A549 (cell line): Measurements from ENCODE around the gene MEF2C. TPM values are rescaled to one million over a fixed set of nuclear protein-coding genes. Genes with fewer than 3 reads are reported as not detected.

Source experiments
- ATAC-seq, 2 experiments: fragments of 200-7000 bp in 1 of 2; fragments of >200 bp in 1 of 2; cut with Nextera tagmentation in 1 of 2; cut with Tn5 transposase in 1 of 2; 3 replicates each; pipeline versions ENCODE4 v1.8.0 to v1.9.1; 2018 to 2020; ENCODE audit warnings: mild to moderate bottlenecking in 1 of 2, moderate library complexity in 1 of 2
- CTCF ChIA-PET: fragments of 300-600 bp; sonication (Branson Sonifier 250); formaldehyde crosslinking; extraction: SDS; loops from one replicate; lab custom pipeline; 2021; ENCODE audit warnings: antibody characterized with exemption, inconsistent platforms; lab: Yijun Ruan, JAX
- POLR2A ChIA-PET: fragments of 350-600 bp; formaldehyde crosslinking; extraction: SDS; loops from one replicate; lab custom pipeline; 2021; ENCODE audit warnings: antibody characterized with exemption, inconsistent platforms; lab: Yijun Ruan, JAX
- DNase-seq, 2 experiments: peaks; one replicate each; pipeline versions ENCODE4 v3.0.0 to v3.0.0-alpha.2; 2011 to 2016; ENCODE audit warnings: low read depth in 1 of 2, low spot score in 1 of 2
- FAIRE-seq: peaks from 2 replicates; lab custom pipeline; 2011; peaks lifted over from hg19 to GRCh38; lab: Jason Lieb, UNC
- H3K27ac ChIP-seq, 2 experiments: fragments of >200 bp; sonication (Bioruptor Twin); formaldehyde crosslinking; 3 replicates each; pipeline ENCODE4 v1.5.1; 2016 to 2017
- H3K4me1 ChIP-seq: fragments of >200 bp; sonication (Bioruptor Twin); formaldehyde crosslinking; 3 replicates; pipeline ENCODE4 v1.6.1; 2016
- H3K4me2 ChIP-seq: fragments of >200 bp; sonication (Bioruptor Twin); formaldehyde crosslinking; 3 replicates; pipeline ENCODE4 v1.6.1; 2016
- H3K4me3 ChIP-seq: fragments of >200 bp; sonication (Bioruptor Twin); formaldehyde crosslinking; 3 replicates; pipeline ENCODE4 v1.5.1; 2016
- H3K9me3 ChIP-seq: fragments of >200 bp; sonication (Bioruptor Twin); formaldehyde crosslinking; 3 replicates; pipeline ENCODE4 v1.6.1; 2016
- CTCF ChIP-seq: fragments of >200 bp; sonication (Bioruptor Twin); formaldehyde crosslinking; IDR thresholded peaks from 3 replicates; pipeline ENCODE4 v1.5.1; 2016
- EHF ChIP-seq: fragments of 250-450 bp; sonication (Bioruptor Pico); IDR thresholded peaks from 2 replicates; pipeline ENCODE4 v1.5.0; 2020; ENCODE audit warnings: mild to moderate bottlenecking
- EHMT2 ChIP-seq: fragments of 200-600 bp; sonication (generic); IDR thresholded peaks from 2 replicates; pipeline ENCODE4 v1.6.1; 2016; ENCODE audit warnings: antibody characterized with exemption, low read depth, mild to moderate bottlenecking, moderate library complexity
- ELK1 ChIP-seq: fragments of 150-350 bp; IDR thresholded peaks from 2 replicates; pipeline ENCODE4 v1.6.1; 2014; ENCODE audit warnings: low read depth, mild to moderate bottlenecking, low read length
- EP300 ChIP-seq, 2 experiments: fragments of >200 bp; sonication (Bioruptor Twin); formaldehyde crosslinking; IDR thresholded peaks; 2 replicates in 1 of 2; 3 replicates in 1 of 2; pipeline ENCODE4 v1.6.1; 2016 to 2017
- ESRRA ChIP-seq: fragments of 150-350 bp; IDR thresholded peaks from 2 replicates; pipeline ENCODE4 v1.6.1; 2014; ENCODE audit warnings: mild to moderate bottlenecking, low read length, borderline replicate concordance
- FOSB ChIP-seq: fragments of 250-450 bp; sonication (Bioruptor Pico); IDR thresholded peaks from 2 replicates; pipeline ENCODE4 v1.5.0; 2020; ENCODE audit warnings: mild to moderate bottlenecking, moderate library complexity
- FOSL2 ChIP-seq, 2 experiments: fragments of 450-650 bp in 1 of 2; fragments of >200 bp in 1 of 2; sonication (Bioruptor Twin) in 1 of 2; formaldehyde crosslinking; IDR thresholded peaks; 2 replicates each; pipeline versions ENCODE4 v1.5.0 to v1.6.1; 2016 to 2020; ENCODE audit warnings: mild to moderate bottlenecking in 1 of 2, moderate library complexity in 1 of 2
- HES2 ChIP-seq: fragments of >200 bp; sonication (Bioruptor Twin); formaldehyde crosslinking; IDR thresholded peaks from 2 replicates; pipeline ENCODE4 v1.6.1; 2016
- HEYL ChIP-seq: fragments of 250-450 bp; sonication (Bioruptor Pico); IDR thresholded peaks from 2 replicates; pipeline ENCODE4 v1.8.0; 2021; ENCODE audit warnings: mild to moderate bottlenecking, moderate library complexity
- HOXA7 ChIP-seq: fragments of 250-450 bp; sonication (Bioruptor Pico); IDR thresholded peaks from 2 replicates; pipeline ENCODE4 v1.5.0; 2020; ENCODE audit warnings: mild to moderate bottlenecking, moderate library complexity
- KDM5A ChIP-seq: fragments of 200-600 bp; sonication (generic); IDR thresholded peaks from 2 replicates; pipeline ENCODE4 v1.6.1; 2016; ENCODE audit warnings: antibody characterized with exemption, mild to moderate bottlenecking
- PBX3 ChIP-seq: IDR thresholded peaks from 2 replicates; pipeline ENCODE4 v1.6.1; 2012
- RAD21 ChIP-seq, 2 experiments: fragments of >200 bp in 1 of 2; sonication (Bioruptor Twin) in 1 of 2; formaldehyde crosslinking in 1 of 2; IDR thresholded peaks in 1 of 2; conservative IDR thresholded peaks in 1 of 2; 2 replicates in 1 of 2; 3 replicates in 1 of 2; pipeline ENCODE4 v1.6.1; 2012 to 2018; ENCODE audit warnings: inconsistent platforms in 1 of 2
- RCOR1 ChIP-seq: fragments of 150-350 bp; IDR thresholded peaks from 2 replicates; pipeline ENCODE4 v1.6.1; 2014; ENCODE audit warnings: antibody characterized with exemption, low read length, low read depth
- RNF2 ChIP-seq: fragments of 200-600 bp; sonication (generic); IDR thresholded peaks from 2 replicates; pipeline ENCODE4 v1.6.1; 2016; ENCODE audit warnings: low read depth, mild to moderate bottlenecking, antibody characterized with exemption, moderate library complexity, borderline replicate concordance
- SREBF2 ChIP-seq: fragments of 450-650 bp; IDR thresholded peaks from 2 replicates; pipeline ENCODE4 v1.6.1; 2014; ENCODE audit warnings: mild to moderate bottlenecking, moderate library complexity
- TFCP2L1 ChIP-seq: fragments of 250-450 bp; sonication (Bioruptor Pico); IDR thresholded peaks from 2 replicates; pipeline ENCODE4 v1.5.0; 2021; ENCODE audit warnings: mild to moderate bottlenecking
- TP53 ChIP-seq: fragments of 250-450 bp; sonication (Bioruptor Pico); IDR thresholded peaks from 2 replicates; pipeline ENCODE4 v1.5.0; 2021; ENCODE audit warnings: mild to moderate bottlenecking, moderate library complexity
- ZC3H11A ChIP-seq: fragments of 450-650 bp; IDR thresholded peaks from 2 replicates; pipeline ENCODE4 v1.6.1; 2014; ENCODE audit warnings: antibody characterized with exemption, mild to moderate bottlenecking
- ZSCAN20 ChIP-seq: fragments of 250-450 bp; sonication (Bioruptor Pico); IDR thresholded peaks from 2 replicates; pipeline ENCODE4 v1.8.0; 2022; ENCODE audit warnings: mild to moderate bottlenecking, moderate library complexity
- WGBS: methylation state at CpG from one replicate; pipeline ENCODE4 v1.1.6; 2017; ENCODE audit errors: missing lambda C conversion rate; 5-methylcytosine and 5-hydroxymethylcytosine counted together
- polyA plus RNA-seq, 4 experiments: library from polyadenylated mRNA; depleted of rRNA in 3 of 4; stranded (reverse); fragments of >200 nt; fragmentation: RNase III in 1 of 4; extraction: RNeasy Plus Mini Kit Qiagen cat#74134 plus additional on column Dnase treatment in 1 of 4; gene quantifications; 2 replicates in 3 of 4; 3 replicates in 1 of 4; pipeline ENCODE4 v1.2.3, GENCODE V29; 2011 to 2017
- TF ChIP-seq, protein P1 (sequence below): fragments of 200-600 bp; sonication (generic); IDR thresholded peaks from 2 replicates; pipeline ENCODE4 v1.6.1; 2016; ENCODE audit warnings: antibody characterized with exemption, mild to moderate bottlenecking, moderate library complexity

MEF2C gene
- polyA plus RNA-seq, 2 of the 4 experiments (the other 2 are of a cell fraction), result 0.03 to 0.06 TPM

GRCh38 chr5:88841212-88841611 lies 41.8 kb downstream of the MEF2C start:
- no peak overlapping the region for H3K4me3 ChIP-seq
- TF ChIP-seq, protein P1, sequence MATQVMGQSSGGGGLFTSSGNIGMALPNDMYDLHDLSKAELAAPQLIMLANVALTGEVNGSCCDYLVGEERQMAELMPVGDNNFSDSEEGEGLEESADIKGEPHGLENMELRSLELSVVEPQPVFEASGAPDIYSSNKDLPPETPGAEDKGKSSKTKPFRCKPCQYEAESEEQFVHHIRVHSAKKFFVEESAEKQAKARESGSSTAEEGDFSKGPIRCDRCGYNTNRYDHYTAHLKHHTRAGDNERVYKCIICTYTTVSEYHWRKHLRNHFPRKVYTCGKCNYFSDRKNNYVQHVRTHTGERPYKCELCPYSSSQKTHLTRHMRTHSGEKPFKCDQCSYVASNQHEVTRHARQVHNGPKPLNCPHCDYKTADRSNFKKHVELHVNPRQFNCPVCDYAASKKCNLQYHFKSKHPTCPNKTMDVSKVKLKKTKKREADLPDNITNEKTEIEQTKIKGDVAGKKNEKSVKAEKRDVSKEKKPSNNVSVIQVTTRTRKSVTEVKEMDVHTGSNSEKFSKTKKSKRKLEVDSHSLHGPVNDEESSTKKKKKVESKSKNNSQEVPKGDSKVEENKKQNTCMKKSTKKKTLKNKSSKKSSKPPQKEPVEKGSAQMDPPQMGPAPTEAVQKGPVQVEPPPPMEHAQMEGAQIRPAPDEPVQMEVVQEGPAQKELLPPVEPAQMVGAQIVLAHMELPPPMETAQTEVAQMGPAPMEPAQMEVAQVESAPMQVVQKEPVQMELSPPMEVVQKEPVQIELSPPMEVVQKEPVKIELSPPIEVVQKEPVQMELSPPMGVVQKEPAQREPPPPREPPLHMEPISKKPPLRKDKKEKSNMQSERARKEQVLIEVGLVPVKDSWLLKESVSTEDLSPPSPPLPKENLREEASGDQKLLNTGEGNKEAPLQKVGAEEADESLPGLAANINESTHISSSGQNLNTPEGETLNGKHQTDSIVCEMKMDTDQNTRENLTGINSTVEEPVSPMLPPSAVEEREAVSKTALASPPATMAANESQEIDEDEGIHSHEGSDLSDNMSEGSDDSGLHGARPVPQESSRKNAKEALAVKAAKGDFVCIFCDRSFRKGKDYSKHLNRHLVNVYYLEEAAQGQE, result no peak
- TF ChIP-seq HES2 (no peak), EHF (CRISPR knock-in tag) (no peak), RCOR1 (no peak), HOXA7 (CRISPR knock-in tag) (no peak), SREBF2 (no peak), KDM5A (no peak), PBX3 (no peak), FOSL2 (IDR thresholded peaks at IDR 0.05) (no peak), FOSL2 (CRISPR knock-in tag; IDR thresholded peaks at IDR 0.05) (no peak), CTCF (no peak)
- H3K27ac ChIP-seq, result no peak overlapping the region
- DNase-seq (no peak), FAIRE-seq (no peak), ATAC-seq (no peak)
- WGBS, result 31% methylated on average over 4 of the region's 4 CpGs
- POLR2A ChIA-PET, result no interaction called here
- no peak overlapping the region for H3K4me2 ChIP-seq
- H3K4me1 ChIP-seq, result no peaks in the 10 kb centered on the region
- CTCF ChIA-PET, result no interaction called here
- H3K9me3 ChIP-seq, result no peaks in the 10 kb centered on the region

DNA sequence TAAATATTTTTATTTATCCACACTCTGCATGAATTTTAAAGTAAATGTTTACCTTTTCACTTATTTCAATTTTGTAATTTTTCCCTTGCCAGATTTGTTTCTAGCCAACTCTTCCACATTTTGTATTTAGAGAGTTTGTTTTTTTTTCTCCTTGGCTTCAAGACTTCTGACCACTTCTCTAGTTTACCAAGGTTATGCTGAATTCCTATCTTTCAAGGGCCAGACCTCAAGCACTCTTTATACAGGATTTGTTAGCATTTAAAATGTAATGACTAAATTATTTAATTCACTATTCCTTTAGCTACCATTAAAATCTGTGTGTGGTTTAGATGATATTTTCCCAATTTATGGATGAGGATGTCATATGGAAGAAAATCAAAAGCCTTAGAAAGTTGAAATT lies 42.5 kb downstream of the MEF2C start:
- CTCF ChIA-PET, result no interaction called here
- no peaks in the 10 kb centered on the region for H3K4me1 ChIP-seq
- FAIRE-seq (no peak), DNase-seq (no peak), ATAC-seq (no peak)
- no peak overlapping the region for H3K4me3 ChIP-seq
- TF ChIP-seq EHMT2 (no peak), KDM5A (no peak), ZSCAN20 (CRISPR knock-in tag) (no peak), ELK1 (no peak), RAD21 (conservative IDR thresholded peaks at IDR 0.05 in 1 of 2, IDR thresholded peaks at IDR 0.05 in 1 of 2) (no peak), TP53 (CRISPR knock-in tag) (no peak), ESRRA (no peak), CTCF (no peak), RCOR1 (no peak), SREBF2 (no peak), RNF2 (no peak), EP300 (IDR thresholded peaks at IDR 0.05) (no peak), TFCP2L1 (CRISPR knock-in tag) (no peak), HEYL (CRISPR knock-in tag) (no peak), FOSB (CRISPR knock-in tag) (no peak), ZC3H11A (no peak)
- POLR2A ChIA-PET, result no interaction called here
- H3K9me3 ChIP-seq, result no peaks in the 10 kb centered on the region
- H3K27ac ChIP-seq, result no peak overlapping the region
- no peak overlapping the region for H3K4me2 ChIP-seq
